ENCODE results near the gene EGF.
"Not testable (repeated sequence)": the region's sequence is repeated elsewhere in the genome, so short reads cannot be mapped to it uniquely, and the experiment has no call there.

The EGF gene

DNA sequence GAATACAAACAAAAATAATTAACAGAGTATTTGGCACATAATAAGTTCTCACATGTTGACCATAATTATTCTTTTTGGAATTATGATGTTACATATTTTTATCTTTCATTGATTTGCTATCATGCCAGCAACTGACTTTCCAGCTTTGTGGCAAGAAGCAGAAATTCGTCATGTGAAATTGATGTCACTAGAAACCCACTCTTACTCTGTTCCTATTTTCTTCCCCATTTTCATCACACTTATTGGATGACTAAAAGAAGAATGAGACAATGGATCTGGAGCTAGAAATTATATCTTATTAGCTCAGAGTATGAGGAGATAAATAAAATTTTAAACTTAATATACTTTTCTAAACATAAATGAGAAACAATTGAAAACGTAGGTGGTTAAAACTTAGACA lies 31.9 kb downstream of the EGF start:
- no peak for DNase-seq (ENCODE audit: low read depth)
- no peak overlapping the region for H3K4me3 ChIP-seq (ENCODE audit: low read depth, low read length)
- TF ChIP-seq, protein P1, sequence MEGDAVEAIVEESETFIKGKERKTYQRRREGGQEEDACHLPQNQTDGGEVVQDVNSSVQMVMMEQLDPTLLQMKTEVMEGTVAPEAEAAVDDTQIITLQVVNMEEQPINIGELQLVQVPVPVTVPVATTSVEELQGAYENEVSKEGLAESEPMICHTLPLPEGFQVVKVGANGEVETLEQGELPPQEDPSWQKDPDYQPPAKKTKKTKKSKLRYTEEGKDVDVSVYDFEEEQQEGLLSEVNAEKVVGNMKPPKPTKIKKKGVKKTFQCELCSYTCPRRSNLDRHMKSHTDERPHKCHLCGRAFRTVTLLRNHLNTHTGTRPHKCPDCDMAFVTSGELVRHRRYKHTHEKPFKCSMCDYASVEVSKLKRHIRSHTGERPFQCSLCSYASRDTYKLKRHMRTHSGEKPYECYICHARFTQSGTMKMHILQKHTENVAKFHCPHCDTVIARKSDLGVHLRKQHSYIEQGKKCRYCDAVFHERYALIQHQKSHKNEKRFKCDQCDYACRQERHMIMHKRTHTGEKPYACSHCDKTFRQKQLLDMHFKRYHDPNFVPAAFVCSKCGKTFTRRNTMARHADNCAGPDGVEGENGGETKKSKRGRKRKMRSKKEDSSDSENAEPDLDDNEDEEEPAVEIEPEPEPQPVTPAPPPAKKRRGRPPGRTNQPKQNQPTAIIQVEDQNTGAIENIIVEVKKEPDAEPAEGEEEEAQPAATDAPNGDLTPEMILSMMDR (IDR thresholded peaks at IDR 0.05; ENCODE audit: low read depth, low read length) = no peak
- no peak for TF ChIP-seq POLR2A (IDR thresholded peaks at IDR 0.05; ENCODE audit: extremely low read depth, insufficient read length)
- TF ChIP-seq MYC (IDR thresholded peaks at IDR 0.05; ENCODE audit: low read depth, low read length) = no peak
- no peak for TF ChIP-seq MAX (IDR thresholded peaks at IDR 0.05; ENCODE audit: low read depth, low read length)

DNA sequence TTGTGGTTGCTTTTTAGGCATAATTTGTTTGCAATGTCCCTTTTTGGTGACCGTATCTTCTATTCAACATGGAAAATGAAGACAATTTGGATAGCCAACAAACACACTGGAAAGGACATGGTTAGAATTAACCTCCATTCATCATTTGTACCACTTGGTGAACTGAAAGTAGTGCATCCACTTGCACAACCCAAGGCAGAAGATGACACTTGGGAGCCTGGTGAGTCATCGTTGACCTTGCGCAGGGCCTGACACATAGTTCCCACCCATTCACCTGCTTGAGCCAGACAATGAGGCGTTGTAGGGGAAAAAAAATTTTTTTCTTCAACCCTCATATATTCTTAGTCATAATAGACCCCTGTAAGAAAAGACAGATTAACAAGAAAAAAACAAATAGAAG lies 32.4 kb downstream of the EGF start:
- no peak overlapping the region for H3K4me3 ChIP-seq (ENCODE audit: low read depth, low read length)
- TF ChIP-seq MYC (IDR thresholded peaks at IDR 0.05; ENCODE audit: low read depth, low read length) (no peak), POLR2A (IDR thresholded peaks at IDR 0.05; ENCODE audit: extremely low read depth, insufficient read length) (no peak)
- peak; percentile 7 for DNase-seq (ENCODE audit: low read depth)

DNA sequence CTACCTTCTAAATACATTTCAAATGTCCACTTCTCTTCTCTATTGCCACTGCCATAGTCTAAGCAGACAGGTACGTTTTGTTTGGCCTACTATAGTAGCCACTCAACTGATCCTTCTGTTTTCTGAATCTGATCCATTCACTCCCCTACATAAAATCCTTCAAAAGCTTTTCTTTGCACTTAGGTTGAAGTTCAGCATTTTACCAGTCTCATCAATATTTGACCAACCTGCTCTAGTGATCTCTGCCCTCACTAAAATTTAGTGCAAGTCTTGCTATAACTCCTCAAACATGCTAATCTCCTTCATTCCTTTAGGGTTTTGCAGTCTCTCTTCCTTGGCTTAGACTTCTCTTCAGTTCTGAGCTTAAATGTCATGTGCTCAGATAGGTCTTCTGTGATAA lies 33.4 kb downstream of the EGF start:
- no peak overlapping the region for H3K4me3 ChIP-seq (ENCODE audit: low read depth, low read length)
- TF ChIP-seq MAX (IDR thresholded peaks at IDR 0.05; ENCODE audit: low read depth, low read length) (no peak), POLR2A (IDR thresholded peaks at IDR 0.05; ENCODE audit: extremely low read depth, insufficient read length) (no peak), MYC (IDR thresholded peaks at IDR 0.05; ENCODE audit: low read depth, low read length) (no peak)
- TF ChIP-seq, protein P1 (IDR thresholded peaks at IDR 0.05; ENCODE audit: low read depth, low read length) = no peak
- no peak for DNase-seq (ENCODE audit: low read depth)

GRCh38 chr4:109947457-109947856 lies 34.8 kb downstream of the EGF start:
- no peak for DNase-seq (ENCODE audit: low read depth)
- H3K4me3 ChIP-seq (ENCODE audit: low read depth, low read length) = no peak overlapping the region
- TF ChIP-seq, protein P1 (IDR thresholded peaks at IDR 0.05; ENCODE audit: low read depth, low read length) = no peak
- TF ChIP-seq MAX (IDR thresholded peaks at IDR 0.05; ENCODE audit: low read depth, low read length) (no peak), POLR2A (IDR thresholded peaks at IDR 0.05; ENCODE audit: extremely low read depth, insufficient read length) (no peak), MYC (IDR thresholded peaks at IDR 0.05; ENCODE audit: low read depth, low read length) (no peak)

GRCh38 chr4:109947918-109948317 lies 35.2 kb downstream of the EGF start:
- no peak for TF ChIP-seq MAX (IDR thresholded peaks at IDR 0.05; ENCODE audit: low read depth, low read length)
- TF ChIP-seq MYC (IDR thresholded peaks at IDR 0.05; ENCODE audit: low read depth, low read length) = no peak
- TF ChIP-seq POLR2A (IDR thresholded peaks at IDR 0.05; ENCODE audit: extremely low read depth, insufficient read length) = no peak
- TF ChIP-seq, protein P1 (IDR thresholded peaks at IDR 0.05; ENCODE audit: low read depth, low read length) = no peak

DNA sequence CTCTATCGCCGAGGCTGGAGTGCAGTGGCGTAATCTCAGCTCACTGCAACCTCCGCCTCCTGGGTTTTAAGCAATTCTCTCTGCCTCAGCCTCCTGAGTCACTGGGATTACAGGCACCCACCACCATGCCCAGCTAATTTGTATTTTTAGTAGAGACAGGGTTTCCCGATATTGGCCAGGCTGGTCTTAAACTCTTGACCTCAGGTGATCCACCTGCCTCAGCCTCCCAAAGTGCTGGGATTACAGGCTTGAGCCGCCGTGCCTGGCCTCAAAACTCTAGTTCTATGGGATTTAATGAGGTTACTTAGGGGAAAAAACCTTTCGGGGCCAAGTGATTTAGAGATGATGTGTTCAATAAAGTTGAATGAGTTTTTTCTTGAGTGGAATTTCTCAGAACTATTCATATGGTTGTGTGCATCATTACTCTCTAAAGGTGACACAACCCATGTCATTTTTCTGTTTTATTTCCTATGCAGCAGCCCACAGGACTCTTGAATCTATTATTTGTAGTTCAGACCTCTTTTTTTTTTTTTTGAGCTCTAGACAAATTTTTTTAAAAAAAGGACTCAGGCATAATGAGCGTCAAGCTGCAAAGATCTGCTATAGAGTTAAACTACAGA lies 36.5 kb downstream of the EGF start:
- not testable (repeated sequence) for DNase-seq (ENCODE audit: low read depth); H3K4me3 ChIP-seq (ENCODE audit: low read depth, low read length)

More at GRCh38 chr4:109947918-109948317, 35.2 kb downstream of the EGF start:
- H3K4me3 ChIP-seq (ENCODE audit: low read depth, low read length) = no peak overlapping the region
- no peak for DNase-seq (ENCODE audit: low read depth)

DNA sequence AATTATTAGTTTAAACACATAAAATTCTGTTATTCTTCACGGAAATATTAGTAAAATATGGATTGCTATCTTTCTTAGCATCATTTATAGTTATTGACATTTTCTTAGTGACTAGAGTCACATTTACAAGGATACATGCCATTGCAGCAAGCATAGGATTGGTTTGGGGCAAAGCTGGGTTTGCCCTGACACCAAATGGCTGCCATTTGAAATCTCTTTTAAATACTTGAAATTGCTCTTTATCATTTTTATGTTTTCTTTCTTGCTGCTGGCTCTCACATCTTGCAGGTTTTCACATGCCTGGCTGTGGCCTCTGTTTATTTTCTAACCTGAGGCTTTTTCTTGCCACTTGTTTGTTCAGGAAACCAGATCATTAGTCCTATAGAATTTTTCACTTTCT lies 39.9 kb downstream of the EGF start:
- DNase-seq (ENCODE audit: low read depth) = no peak
- H3K4me3 ChIP-seq (ENCODE audit: low read depth, low read length) = no peak overlapping the region
- TF ChIP-seq POLR2A (IDR thresholded peaks at IDR 0.05; ENCODE audit: extremely low read depth, insufficient read length) = no peak
- TF ChIP-seq MAX (IDR thresholded peaks at IDR 0.05; ENCODE audit: low read depth, low read length) = no peak
- TF ChIP-seq, protein P1 (IDR thresholded peaks at IDR 0.05; ENCODE audit: low read depth, low read length) = no peak
- TF ChIP-seq MYC (IDR thresholded peaks at IDR 0.05; ENCODE audit: low read depth, low read length) = no peak
